Embryonic facial prominence (tissue), 1 donor: Measurements from ENCODE around the gene CDKN2D.

ENCODE experiments used
- DNase-seq: peaks from one replicate; pipeline ENCODE4 v3.0.0-alpha.2; 2016; ENCODE audit errors: extremely low spot score

CDKN2D gene

GRCh38 chr19:10568826-10569651, at the start of gene CDKN2D:
Gene CDKN2D (minus strand): TSS chr19:10568979. CDS start chr19:10568653, 326 bp downstream.
- DNase-seq = peak; percentile 98

- DNase-seq = peak; percentile 44
These were observed 48.8 kb upstream of the CDKN2D start for GRCh38 chr19:10617409-10618121.

DNA sequence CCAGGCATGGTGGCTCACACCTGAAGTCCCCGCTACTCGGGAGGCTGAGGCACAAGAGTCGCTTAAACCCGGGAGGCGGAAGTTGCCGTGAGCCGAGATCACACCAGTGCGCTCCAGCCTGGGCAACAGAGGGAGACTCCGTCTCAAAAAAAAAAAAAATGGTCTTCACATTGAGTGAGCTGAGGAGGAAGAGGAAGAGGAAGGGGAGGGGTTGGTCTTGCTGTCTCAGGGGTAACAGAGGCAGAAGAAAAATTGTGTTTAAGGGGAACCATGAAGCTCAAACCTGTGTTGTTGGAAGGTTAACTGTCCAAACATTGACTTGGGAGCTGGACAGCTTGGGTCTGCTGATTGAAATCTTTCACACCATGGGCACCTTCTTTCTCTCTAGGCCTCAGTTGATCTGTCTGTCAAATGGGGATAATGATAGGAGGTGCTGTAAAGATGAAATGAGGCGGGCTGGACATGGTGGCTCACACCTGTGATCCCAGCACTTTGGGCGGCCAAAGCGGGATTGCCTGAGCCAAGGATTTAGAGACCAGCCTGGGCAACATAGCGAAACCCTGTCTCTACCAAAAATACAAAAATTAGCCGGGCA, 46.7 kb upstream of the CDKN2D start:
- DNase-seq = no peak

DNA sequence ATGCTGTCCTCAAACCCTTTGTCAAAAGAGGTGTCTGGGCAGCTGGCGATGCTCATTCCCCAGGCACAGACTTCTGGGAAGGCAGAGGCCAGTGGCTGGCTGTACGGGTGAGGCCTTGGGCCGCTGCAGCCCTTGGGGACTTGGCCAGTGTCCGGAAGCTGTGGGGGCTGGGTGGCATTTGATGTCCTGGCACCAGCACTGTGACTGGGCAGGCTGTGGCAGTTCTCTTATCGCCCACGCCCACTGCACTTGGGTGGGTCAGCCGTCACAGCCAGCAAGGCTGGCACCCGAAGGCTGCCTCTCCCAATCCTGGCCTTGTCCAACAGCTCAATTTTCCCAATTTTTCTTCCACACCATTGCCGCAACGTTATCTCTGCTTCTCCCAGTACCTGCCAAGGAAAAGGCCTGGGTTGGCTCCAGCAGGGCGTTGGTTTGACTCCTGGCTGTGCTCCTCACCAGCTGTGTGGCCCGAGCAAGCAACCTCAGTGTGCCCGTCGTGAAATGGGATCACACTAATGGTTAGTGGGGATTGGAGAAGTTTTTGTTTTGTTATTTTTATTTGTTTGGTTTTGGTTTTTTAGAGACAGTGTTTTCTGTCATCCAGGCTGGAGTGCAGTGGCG, 43.8 kb upstream of the CDKN2D start:
- DNase-seq = no peak

- no peak for DNase-seq
These were observed 43.1 kb upstream of the CDKN2D start for GRCh38 chr19:10611907-10612306.

GRCh38 chr19:10604460-10604980, 35.7 kb upstream of the CDKN2D start:
- DNase-seq = no peak

DNA sequence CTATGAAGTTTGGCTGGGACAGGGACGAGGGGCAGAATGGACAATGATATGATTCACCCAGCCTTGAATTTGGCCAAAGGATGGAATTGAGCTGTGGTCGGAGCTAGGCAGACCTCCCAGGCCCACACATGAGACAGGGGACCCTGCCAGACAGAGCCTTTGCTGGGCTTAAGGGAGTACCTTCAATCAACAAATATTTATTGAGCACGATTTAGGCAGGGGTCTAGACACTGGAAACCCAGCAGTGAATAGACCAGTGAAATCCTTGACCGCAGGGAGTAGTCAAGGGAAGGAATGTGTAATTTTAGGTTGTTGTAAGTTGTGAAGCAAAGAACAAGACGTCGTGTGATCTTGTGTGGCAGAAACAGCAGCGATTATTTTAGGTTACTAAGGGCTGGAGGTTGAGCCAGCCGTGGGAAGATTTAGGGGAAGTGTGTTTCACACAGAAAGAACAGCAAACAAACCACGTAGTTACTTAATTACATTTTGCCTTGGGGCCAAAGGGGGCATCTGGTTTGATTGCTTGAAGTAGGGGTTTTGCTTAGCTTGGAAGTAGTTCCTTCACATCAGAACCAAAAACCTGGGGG, 35.2 kb upstream of the CDKN2D start:
- DNase-seq = no peak

DNA sequence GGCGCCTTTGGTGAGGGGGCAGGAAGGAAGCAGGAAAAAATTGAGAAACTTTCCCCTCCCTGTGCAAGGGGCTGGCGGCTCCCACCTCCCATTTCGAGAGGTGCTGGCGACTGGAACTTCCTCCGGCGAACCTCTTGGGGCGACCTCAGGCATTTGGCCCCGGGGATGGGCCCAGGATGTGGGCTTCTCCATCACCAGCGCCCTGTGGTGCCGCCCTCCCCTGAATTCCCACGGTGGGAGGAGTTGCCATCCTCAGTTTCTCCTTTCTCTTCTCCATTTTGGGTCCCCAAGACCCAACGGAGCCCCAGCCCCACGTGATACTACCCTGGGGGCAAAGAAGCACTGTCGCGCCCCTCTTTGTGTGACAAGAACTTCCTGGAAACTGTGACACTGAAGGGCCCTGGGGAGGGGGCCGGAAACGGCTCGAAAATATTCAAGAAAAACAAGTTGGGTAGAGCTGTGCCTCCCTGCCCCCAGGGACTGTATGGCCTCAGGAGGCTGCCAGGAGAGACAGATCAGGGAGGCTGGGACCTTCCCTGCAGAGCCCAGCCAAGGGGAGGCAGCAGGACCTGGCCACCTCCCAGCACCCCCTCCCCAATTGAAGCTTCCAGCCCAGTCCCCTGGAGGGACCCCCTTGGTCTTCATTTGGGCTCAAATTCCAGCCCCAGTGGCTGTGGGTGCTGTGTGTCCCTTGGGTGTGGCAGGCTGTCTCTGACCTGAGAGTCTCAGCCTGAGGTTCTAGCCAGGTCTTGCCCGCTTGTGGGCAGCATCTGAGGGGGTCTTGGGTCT, 34.5 kb upstream of the CDKN2D start:
- DNase-seq = no peak

- peak; percentile 29 for DNase-seq
These were observed 33.7 kb upstream of the CDKN2D start for GRCh38 chr19:10602330-10603083.

GRCh38 chr19:10601999-10602329, 33.2 kb upstream of the CDKN2D start:
- DNase-seq = no peak

- DNase-seq = no peak
These were observed 31.4 kb upstream of the CDKN2D start for GRCh38 chr19:10600149-10600548.

- DNase-seq = no peak
These were observed 25.2 kb upstream of the CDKN2D start for GRCh38 chr19:10593820-10594637.

GRCh38 chr19:10593148-10593547, 24.4 kb upstream of the CDKN2D start:
- no peak for DNase-seq

DNA sequence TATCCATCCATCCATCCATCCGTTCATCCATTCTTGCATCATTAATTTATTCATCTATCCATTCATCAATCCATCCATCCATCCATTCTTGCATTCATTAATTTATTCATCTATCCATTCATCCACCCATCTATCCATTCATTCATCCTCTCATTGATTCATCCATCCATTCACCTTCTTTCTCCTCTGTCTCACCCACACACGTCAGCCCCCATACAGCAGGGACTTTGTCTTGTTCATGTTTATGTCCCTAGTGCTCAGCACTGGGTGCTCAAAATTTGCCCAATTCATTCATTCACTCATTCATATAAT, 19.0 kb upstream of the CDKN2D start:
- no peak for DNase-seq

GRCh38 chr19:10587022-10587838, 18.5 kb upstream of the CDKN2D start, which contains the start of gene AP1M2:
Gene AP1M2 (minus strand): TSS chr19:10587312. CDS start chr19:10587231, 81 bp downstream.
- DNase-seq = no peak

- no peak for DNase-seq
These were observed 17.6 kb upstream of the CDKN2D start for GRCh38 chr19:10586396-10586795.

- DNase-seq = no peak
These were observed 14.4 kb upstream of the CDKN2D start for GRCh38 chr19:10583036-10583776.

- DNase-seq = no peak
These were observed 13.3 kb upstream of the CDKN2D start for GRCh38 chr19:10582091-10582490.
